GM18511 (cell line): Measurements from ENCODE around the gene GPR12.

Source experiments
- ATAC-seq: cut with Tn5 transposase; IDR thresholded peaks from one replicate; pipeline ENCODE4 v1.9.1; 2021; ENCODE audit warnings: mild to moderate bottlenecking, moderate library complexity; ENCODE audit not compliant: unreplicated experiment

The GPR12 gene, protein sequence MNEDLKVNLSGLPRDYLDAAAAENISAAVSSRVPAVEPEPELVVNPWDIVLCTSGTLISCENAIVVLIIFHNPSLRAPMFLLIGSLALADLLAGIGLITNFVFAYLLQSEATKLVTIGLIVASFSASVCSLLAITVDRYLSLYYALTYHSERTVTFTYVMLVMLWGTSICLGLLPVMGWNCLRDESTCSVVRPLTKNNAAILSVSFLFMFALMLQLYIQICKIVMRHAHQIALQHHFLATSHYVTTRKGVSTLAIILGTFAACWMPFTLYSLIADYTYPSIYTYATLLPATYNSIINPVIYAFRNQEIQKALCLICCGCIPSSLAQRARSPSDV

GRCh38 chr13:26759907-26760831 lies at the start of gene GPR12:
GPR12 (minus strand) TSS chr13:26760786; CDS start chr13:26759827, 959 bp downstream.
- ATAC-seq, result no peak

DNA sequence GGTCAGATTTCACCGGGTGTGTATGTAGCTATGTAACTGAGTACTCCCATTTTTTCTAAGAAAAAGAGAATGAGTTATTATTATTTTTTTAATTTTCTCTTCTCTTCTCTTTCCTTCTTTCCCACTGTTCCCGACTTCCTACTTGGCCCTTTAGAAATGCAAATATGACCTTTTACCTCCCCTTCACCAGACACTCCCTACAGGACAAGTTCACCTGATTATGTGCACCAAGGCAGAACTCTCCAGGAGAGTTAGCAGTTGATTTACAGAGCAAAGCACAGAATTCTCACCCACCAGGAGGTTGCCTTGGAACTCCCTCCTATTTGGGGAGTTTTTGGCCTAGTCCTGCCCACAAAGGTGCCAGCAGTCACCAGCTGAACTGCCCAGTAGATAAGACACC lies 49.5 kb upstream of the GPR12 start:
- ATAC-seq, result no peak

- no peak for ATAC-seq
Measured at GRCh38 chr13:26806891-26807290, 46.3 kb upstream of the GPR12 start.

- ATAC-seq, result no peak
Measured at GRCh38 chr13:26787961-26788360, 27.4 kb upstream of the GPR12 start.

DNA sequence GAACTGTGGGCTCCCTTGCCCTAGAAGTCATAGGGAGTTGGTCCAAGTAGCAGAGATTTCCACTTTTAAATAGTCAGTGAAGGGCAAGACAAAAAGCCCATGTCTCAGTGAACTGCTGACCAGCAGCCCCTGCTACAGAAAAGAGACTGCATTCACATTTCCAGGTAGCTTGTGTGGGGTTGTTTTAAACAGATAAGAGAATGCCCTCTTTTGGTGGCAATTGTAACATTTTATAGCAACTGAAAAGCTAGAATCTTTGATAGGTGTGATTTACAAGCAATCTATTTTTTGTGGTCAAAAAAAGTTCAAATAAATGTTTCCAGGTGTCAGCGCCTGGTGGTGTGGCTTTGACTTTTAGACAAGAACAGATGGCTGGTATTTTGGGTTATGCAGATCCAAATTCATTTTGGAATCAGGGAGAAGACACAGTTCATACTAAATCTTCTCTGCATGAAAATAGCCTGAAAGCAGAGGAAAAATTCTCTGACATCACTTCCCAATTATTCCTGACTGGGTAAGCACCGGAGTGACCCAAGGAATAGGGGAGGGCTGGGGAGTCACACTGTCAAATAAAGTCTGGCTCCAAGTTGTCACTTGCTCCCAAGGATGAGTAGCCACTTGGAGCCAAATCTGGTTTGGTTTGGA lies 26.2 kb upstream of the GPR12 start:
- ATAC-seq, result no peak

- ATAC-seq, result peak; percentile 62
Measured at GRCh38 chr13:26785838-26786630, 25.4 kb upstream of the GPR12 start.

GRCh38 chr13:26784704-26785639 lies 24.4 kb upstream of the GPR12 start:
- ATAC-seq, result peak; percentile 80

GRCh38 chr13:26780411-26780810 lies 19.8 kb upstream of the GPR12 start:
- no peak for ATAC-seq

- ATAC-seq, result no peak
Measured at GRCh38 chr13:26779321-26779720, 18.7 kb upstream of the GPR12 start.

DNA sequence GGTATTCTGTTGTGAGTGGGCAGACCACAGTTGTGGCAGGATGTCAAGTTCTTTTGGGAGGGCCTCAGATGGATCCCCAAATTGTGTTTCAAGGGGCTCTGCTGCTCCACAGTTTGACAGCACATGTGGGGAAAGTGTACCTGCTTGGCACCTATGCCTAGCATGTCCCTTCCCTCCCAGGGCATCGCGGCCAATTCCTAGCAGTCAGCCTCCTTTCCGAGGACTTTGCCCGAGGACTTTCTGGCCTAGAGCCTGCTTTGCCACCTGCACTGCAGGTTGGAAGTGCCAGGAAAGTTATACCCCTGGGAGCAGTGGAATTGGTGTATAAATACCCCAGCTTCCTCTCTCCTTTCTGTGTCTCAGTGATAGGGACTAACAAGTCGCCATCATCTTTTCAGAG lies 11.9 kb upstream of the GPR12 start:
- ATAC-seq, result no peak

DNA sequence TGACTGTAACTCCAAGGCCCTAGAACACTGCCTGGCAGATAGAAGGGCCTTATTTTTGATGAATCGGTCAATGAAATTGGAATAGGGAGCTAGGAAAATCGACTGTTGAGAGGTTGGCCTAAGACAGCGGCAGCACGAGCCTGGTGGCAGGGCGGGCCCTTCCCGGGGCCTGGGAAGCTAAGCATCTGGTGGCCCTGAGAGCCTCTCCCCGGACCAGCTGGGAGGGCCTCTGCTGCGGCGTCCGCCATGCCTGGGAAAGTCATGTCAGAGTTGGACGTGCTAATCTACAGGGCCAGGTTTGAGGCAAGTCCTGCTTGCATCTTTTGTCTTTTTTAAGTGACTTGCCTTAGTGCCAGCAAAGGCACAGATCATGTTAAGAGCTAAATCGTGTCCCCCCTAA lies 11.2 kb upstream of the GPR12 start:
- ATAC-seq, result no peak

DNA sequence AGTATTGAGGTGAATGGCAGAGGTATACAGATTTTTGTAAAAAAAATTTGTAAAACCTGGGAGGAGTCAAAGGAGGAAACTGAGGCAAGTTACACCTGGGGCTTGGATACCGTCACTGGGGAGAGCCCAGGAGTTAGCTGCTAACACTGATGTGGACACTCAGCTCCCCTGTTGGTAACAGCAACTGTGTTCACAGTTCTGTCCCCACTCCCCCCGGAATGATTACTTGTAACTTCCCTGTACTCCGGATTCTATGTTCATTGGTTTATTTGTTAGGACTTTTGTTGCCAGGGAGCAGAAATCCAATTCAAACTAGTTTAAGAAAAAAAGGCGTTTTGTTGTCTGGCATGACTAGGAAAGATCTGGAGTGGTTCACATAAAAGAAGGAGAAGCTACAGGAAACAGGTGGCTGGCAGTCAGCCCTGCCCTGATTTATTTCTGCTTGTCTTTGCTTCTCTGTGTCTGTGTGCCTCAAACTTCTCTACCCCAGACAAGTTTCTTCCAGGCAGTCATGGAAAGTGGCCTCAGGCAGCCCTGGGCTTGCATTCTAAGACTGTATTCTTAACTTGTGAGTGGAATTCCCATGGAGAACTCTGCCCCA lies 2.3 kb upstream of the GPR12 start:
- ATAC-seq, result no peak

DNA sequence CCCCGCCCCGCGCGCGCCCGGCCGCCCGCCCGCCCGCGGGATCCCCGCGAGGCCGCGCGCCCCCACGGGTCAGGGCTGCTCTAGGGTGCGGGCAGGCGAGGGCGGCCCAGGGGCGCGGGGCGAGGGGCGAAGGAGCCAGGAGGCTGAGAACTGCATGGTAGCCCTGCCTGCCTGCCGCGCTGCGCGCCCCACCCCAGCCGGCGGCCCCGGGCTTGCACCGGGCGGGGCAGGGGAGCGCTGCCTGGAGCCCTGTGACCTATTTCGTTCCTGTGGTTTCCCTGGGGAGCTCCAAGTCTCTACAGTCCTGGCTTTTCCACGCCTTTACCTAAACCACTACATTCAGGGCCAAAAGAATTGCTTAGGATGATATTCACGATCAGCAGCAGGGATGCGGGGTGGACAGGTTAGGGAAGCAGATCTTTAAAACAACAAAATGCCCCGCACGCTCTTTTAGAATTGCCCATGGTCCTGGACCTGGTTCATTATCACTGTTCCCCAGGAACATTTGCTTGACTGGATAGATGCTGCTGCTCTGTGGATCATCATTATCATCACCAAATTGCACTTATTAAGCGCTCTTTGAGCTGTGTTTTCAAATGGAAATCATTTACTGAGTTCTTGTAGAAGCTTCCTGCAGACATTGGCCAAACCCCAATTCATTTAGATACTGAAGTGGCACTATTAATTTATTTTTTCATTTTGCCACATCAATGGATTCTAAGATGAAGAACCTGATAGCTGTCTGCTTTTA lies 421 bp upstream of the GPR12 start:
- no peak for ATAC-seq

- ATAC-seq, result no peak
Measured at GRCh38 chr13:26759249-26759906, 1.2 kb downstream of the GPR12 start.

DNA sequence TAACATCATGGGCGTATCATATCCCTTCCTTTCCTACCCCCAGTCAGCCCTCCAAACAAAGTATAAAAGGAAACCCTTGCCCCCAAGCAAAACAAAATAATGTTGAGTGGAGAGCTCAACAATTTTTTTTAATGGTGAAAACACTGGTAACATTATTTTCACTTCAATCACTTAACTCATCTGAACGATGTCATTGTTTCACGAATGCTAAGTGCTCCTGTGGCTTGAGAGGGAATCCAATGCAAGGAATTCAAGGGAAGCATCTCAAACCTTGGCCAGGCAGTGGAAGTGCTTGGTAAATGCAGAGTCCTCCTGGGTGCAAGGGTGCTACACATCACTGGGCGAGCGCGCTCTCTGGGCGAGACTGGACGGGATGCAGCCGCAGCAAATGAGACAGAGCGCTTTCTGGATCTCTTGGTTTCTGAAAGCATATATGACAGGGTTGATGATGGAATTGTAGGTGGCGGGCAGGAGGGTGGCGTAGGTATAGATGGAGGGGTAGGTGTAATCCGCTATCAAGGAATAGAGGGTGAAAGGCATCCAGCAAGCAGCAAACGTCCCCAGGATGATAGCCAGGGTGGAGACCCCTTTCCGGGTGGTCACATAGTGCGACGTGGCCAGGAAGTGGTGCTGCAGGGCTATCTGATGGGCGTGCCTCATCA lies 2.0 kb downstream of the GPR12 start:
- ATAC-seq, result no peak

DNA sequence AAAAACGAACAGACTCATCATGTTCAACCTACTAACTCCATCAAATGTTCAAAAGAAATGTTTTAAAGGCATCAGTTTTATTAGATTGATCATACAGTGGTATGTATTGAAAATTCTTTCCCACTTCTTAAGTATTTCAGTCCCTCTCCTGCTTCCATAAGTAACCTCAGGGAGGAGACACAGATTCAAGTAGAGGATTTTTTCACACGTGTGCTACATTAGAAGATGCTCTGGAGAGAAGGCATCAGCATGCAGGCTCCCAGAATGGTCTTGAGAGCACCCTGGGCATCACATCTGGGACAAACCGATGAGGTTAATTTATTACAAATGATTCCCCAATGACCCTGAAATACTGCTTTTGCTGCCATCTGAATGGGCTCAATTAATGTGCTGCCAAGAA lies 3.6 kb downstream of the GPR12 start:
- no peak for ATAC-seq

DNA sequence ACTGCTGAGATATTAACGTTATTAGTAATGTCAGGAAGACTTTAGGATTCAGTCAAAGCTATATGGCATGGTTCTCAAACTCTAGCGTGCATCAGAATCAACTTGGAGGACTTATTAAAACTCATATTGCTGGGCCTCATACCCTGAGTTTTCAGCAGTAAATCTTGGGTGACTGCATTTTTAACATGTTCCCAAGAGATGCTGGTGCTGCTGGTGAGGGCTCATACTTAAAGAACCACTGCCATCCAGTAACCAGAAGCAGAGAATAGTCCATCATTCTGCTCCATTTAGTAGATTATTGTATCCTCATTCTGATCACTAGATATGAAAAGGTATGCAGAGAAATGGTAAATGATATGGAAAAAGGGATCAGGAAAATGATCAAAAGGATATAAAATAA lies 7.9 kb downstream of the GPR12 start:
- no peak for ATAC-seq

DNA sequence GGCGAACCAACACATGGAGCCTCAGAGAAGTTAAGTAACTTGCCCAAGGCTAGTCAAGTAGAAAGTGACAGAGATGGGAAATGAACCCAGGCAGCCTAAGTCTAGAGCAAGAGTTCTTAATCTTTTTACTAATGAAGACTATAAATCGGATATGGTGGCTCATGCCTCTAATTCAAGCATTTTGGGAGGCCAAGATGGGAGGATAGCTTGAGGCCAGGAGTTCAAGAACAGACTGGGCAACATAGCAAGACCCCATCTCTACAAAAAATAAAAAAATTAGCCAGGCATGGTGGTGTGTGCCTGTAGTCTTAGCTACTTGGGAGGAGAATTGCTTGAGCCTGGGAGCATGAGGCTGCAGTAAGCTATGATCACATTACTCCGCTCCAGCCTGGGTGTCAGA lies 10.7 kb downstream of the GPR12 start:
- no peak for ATAC-seq
